ENCODE measurements around the gene MARCHF7.
"Not testable (repeated sequence)": the region's sequence is repeated elsewhere in the genome, so short reads cannot be mapped to it uniquely, and the experiment has no call there.

MARCHF7 gene

DNA sequence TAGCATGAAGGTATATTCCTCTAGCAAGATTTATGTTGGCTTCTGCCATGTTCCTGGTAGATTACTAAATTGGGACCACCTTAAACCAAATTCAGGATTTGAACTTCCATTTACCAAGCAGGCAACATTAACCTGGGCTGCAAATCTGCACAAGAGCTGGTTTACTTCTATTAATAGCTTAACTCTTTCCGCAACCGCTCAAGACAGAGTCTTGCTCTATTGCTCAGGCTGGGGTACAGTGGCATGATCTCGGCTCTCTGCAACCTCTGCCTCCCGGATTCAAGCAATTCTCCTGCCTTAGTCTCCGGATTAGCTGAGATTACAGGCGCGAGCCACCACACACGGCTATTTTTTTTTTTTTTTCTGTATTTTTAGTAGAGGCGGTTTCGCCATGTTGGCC, 8.4 kb downstream of the MARCHF7 start:
- DNase-seq: no peak

DNA sequence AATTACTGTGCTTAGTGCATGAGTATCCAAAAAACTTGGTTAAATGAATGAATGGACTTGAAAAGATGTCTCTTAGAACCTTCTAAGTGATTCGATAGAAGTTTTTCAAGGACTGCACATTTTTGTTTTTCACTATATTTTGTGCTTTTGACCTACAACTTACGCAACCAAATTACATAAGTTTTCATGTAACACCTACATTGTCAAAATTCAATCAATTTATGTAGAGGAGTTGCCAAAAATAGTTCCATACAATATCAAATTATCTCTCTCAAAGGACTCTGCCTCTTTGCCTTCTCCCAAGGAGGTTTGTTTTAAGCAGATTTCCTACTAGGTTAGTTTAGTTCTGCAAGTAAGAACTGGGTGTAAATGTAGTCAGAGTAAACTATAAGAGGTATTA, 10.3 kb downstream of the MARCHF7 start:
- DNase-seq: no peak

DNA sequence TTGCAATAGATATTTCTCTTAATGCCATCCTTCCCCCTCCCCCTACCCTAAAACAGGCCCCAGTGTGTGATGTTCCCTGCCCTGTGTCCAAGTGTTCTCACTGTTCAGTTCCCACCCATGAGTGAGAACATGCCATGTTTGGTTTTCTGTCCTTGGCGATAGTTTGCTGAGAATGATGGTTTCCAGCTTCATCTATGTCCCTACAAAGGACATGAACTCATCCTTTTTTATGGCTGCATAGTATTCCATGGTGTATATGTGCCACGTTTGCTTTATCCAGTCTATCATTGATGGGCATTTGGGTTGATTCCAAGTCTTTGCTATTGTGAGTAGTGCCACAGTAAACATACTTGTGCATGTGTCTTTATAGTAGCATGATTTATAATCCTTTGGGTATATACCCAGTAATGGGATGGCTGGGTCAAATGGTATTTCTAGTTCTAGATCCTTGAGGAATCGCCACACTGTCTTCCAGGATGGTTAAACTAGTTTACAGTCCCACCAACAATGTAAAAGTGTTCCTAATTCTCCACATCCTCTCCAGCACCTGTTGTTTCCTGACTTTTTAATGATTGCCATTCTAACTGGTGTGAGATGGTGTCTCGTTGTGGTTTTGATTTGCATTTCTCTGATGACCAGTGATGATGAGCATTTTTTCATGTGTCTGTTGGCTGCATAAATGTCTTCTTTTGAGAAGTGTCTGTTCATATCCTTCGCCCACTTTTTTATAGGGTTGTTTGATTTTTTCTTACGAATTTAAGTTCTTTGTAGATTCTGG, 12.7 kb downstream of the MARCHF7 start:
- DNase-seq: not testable (repeated sequence)

DNA sequence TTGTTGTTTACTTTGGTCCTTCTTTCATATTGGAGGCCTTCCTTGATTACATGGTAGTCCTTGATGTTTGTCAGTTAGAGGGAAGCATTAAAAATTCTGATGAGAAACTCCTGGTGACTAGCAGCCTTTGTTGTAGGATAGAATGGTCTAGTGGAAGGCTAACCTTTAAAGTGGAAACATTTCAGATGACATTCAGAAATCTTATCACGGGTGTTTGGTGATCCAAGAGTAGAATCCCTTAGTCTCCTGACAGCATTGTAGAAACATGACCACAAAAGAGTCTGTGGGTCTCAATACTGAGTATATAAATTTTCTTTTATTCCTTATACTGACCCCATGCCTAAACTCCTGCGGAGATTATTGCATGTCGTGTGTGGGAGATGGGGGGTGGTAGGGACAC, 13.4 kb downstream of the MARCHF7 start:
- no peak for DNase-seq

DNA sequence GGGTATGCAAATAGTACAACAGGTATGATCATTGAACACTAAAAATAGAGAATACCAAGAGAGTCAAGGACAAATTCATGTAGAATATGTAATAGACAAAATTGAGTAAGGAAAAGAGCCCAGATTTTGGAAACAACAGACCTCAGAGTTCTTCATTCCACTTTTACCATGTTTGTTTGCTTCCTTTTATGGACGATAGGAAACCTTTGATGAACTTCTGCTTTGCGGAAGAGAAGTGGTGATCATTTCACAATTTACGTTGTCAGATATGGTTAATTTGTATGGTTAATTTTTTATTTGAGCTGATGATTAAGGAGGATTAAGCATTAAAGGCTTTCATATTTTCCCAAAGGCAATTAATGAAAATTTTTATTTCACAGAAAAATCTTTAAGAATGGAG, 16.3 kb downstream of the MARCHF7 start:
- no peak for DNase-seq

DNA sequence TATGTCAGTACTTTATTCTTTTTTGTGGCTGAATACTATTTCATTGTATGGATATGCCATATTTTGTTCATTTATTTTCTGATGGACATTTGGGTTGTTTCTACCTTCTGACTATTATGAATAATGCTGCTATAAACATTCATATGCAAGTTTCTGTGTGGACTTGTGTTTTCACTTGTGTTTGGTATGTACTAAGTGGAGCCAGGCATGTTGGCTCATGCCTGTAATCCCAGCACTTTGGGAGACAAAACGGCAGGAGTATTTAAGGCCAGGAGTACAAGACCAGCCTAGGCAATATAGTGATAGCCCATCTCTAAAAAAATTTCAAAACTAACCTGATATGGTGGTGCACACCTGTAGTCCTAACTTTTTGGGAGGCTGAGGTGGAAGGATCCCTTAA, 23.3 kb downstream of the MARCHF7 start:
- DNase-seq: no peak

DNA sequence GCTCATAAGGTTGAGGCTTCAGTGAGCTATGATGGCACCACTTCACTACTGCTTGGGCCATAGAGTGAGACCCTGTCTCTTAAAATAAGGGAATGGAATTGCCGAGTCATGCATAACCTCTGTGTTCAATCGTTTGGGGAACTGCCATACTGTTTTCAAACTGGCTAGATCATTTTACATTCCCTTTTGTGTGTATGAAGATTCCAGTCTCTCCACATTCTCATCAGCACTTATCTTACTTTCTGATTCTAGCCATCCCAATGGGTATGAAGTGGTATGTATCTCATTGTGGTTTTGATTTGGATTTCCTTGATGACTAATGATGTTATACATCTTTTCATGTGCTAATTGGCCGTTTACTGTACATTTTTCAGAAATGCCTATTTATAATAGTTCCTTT, 23.7 kb downstream of the MARCHF7 start:
- peak; percentile 66 for DNase-seq

DNA sequence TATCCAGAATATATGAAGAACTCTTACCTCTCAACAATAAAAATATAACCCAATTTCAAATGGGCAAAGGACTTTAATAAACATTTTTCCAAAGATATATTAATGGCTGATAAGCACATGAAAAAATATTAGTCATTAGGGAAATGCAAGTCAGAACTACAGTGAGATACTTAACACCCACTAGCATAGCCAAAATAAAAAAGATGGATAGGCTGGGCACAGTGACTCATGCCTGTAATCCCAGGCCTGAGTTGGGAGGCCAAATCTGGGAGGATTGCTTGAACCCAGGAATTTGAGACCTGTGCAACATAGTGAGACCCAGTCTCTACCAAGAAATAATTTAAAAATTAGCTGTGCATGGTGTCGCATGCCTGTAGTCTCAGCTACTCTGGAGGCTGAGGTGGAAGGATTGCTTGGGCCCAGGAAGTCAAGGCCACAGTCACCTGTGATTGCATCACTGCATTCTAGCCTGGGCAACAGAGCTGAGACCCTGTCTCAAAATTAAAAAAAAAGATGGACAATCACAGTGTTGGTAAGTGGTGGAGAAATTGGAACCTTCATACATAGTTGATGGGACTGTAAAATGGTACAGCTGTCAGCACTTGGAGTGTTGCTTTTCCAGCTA, 25.1 kb downstream of the MARCHF7 start:
- DNase-seq: peak; percentile 17

DNA sequence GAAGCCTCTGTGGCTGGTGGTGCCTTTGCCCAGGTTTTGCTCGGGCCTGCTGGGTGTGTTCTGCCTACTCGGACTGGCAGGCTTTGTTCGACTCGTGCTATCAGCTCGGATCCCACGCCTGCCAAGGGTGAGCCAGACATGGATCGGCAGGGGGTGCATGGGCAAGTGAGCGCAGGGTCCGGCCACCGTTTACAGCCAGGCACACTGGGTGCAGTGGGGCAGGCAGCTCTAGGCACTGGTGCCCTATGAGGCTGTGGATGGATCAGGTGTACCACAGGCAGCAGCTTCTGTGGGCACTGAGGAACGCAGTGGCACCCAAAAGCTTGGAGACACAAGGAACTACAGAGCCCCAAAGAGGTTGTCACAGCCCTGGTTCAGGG, 25.6 kb downstream of the MARCHF7 start:
- no peak for DNase-seq

DNA sequence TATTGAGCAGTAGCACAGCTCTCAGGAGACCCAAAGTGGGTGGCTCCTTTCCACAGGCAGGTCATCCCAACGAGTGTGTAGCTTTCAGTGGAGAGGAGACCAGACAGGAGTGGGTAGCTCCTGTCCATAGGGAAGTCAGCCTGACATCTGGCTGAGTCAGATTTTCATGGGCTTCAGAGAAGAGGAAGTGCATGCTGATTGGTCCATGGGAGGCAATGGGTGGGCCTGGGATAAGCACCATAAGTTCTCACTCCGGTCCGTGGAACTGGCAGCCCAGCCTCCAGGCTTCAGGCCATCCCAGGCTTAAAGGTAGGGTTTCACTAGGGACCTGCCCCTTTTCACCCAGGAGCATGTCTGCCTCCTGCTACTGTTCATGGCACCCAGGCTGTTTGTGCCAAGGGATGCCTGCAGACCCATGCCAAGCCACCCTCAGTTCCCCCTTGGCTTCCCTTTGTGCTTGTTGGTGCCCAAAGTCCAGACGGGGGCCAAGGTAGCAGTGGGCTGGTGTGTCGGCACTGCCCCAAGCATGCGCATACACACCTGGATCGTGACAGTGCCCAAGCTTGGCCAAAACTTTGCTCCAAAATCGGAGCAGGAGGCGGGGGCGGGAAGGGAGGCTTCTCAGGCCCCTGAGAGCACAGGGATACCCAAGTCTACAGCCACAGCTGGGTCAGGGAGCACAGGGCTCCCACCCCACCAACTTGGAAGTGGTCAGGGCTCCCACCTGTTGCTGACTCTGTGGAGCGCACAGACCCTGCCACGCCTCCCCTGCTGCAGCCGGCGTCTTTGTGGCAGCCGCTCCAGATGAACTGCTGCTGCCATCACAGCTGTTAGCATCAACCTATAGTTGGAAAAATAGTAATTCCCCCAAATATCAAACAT, 26.4 kb downstream of the MARCHF7 start:
- DNase-seq: no peak

DNA sequence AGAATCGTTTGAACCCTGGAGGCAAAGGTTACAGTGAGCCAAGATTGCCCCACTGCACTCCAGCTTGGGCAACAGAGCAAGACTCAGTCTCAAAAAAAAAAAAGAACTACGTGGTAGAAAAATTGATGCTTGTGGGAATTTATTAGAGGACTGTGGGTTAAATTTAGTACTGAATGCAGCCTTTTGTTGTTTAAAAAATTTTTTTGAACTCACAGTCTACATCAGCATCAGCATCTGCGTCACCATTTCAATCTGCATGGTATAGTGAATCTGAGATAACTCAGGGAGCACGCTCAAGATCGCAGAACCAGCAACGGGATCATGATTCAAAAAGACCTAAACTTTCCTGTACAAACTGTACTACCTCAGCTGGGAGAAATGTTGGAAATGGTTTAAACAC, 30.5 kb downstream of the MARCHF7 start:
- no peak for DNase-seq

DNA sequence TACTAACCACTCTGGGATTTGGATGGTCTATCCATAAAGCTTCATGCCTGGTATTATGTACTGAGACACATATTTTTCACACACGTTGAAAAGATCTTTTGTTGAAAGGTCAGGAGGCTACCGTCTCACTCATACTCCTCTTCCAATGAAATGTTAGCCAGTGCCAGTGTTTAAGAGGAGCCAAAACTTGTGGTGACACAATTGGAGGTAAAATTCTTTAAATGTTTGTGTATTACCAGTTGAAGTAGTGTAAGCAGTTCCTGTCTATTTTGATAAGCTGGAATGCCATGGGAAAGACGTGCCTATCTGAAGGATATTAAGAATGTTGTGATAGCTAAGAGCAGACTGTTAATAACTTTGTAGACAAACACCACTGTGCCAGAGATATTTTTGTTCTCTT, 32.1 kb downstream of the MARCHF7 start:
- DNase-seq: no peak

DNA sequence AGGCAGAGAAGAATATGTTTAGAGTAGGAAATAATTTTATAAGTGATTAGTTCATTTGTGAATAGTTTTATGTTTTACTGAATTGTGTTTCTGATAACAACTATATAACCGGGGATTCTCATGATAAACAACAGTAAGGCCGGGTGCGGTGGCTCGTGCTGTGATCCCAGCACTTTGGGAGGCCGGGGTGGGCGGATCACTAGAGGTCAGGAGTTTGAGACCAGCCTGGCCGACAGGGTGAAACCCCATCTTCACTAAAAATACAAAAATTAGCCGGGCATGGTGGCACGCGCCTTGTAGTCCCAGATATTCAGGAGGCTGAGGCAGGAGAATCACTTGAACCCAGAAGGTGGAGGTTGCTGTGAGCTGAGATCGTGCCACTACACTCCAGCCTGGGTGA, 32.9 kb downstream of the MARCHF7 start:
- not testable (repeated sequence) for DNase-seq

DNA sequence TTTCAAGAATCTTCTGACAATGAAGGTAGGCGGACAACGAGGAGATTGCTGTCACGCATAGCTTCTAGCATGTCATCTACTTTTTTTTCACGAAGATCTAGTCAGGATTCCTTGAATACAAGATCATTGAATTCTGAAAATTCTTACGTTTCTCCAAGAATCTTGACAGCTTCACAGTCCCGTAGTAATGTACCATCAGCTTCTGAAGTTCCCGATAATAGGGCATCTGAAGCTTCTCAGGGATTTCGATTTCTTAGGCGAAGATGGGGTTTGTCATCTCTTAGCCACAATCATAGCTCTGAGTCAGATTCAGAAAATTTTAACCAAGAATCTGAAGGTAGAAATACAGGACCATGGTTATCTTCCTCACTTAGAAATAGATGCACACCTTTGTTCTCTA, 35.8 kb downstream of the MARCHF7 start:
- DNase-seq: no peak

DNA sequence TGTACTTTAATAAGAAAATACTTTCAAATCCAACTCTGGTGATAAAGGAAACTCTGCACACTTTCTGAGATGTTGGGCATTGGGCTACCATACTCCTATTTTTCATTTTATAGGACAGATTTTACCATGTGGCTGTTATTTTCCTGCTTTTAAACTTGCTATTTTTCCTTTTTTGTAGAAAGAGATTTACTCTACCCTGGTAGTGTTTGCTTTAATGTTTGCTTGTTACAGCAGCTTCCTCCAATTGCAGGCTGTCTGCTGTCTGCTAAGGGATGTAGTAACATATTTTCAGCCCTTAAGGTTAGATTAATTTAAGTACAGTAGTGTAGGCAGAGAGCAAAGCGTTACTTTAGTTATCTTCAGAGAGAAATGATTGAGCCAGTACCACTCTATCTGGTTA, 38.6 kb downstream of the MARCHF7 start:
- DNase-seq: no peak

DNA sequence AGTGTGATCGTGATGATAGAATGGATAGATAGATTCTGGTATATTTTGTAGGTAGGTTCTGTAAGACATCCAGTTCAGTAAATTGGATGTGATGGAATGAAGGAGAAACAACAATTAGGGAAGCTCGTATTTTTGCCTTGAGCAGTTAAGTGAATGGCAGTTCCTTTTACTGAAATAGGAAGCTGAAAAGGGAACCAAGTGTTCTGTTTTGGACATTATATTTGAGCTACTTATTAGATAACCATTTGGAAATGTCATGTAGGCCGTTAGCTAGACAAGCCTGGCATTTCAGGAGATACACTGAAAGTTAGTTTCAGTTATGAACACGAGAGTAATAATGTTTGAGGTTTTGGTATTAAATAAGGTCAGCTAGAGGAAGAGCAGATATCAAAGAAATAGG, 41.5 kb downstream of the MARCHF7 start:
- DNase-seq: no peak

DNA sequence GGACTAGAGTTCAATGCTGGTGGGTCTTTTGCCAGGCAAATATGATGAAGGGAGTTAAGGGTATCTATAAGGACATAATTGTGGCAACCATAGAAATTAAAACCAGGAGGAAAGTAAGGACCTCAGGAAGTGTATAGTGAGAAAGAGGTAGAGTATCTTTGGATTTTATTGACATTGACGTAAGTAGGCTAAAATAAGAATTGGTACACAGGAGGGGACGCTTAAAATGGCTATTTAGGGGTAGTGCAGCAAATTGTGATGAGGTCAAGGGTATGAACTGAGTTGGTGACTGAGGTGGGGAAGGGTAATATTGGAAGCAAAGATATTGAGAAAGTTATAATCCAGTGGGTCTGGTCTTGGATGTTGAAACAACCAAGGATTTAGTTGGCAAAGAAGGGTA, 42.7 kb downstream of the MARCHF7 start:
- no peak for DNase-seq

DNA sequence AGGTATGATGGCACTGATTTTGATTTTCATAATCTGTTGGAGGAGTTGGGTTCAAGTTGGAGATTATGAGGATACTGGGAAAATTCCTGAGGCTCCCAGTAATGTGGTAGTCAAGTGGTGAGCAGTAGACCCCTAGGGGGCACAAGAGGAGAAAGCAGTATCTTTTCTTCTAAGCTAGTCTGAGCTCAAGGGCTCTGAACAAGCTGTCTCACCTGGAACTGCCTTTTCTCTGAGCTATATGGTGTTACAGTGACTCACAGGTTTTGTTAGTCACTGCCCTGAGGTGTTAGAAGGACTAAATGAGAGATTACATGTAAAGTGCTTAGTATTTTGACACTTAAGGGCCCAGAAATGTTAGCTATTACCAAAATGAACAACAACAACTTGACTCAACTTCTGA, 43.5 kb downstream of the MARCHF7 start:
- DNase-seq: peak; percentile 16

DNA sequence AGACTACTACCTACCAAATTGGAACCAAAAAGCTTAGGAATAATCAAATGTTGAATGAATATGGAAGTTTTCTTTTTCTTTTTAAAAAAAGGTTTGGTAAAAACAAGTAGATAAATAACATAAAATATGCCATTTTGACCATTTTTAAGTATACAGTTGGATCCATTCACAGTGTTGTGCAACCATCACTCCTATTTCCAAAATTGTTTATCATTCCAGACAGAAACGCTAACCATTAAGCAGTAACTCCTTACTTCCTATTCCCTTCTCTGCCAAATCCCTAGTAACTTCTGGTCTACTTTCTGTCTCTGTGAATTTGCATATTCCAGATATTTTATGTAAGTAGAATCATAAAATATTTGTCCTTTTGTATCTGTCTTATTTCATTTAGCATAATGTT, 45.9 kb downstream of the MARCHF7 start:
- no peak for DNase-seq

DNA sequence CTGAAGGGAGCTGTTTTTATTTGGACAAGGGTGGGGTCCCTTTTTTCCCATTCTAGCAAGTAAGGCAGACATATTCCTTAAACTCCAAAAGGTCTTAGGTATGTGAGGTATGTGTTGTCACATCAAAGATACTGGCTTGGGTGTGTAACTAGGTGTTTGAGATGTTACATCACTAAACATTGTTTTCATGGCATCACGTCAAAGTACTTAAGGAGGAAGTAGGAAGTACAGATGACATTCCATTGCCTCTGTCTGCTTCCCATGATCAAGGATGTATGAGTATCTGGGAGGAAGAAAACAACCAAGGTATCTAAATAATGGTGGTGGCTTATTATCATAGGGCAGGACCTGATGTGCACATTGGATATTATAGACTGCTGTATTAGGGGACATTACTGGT, 46.4 kb downstream of the MARCHF7 start:
- DNase-seq: no peak

DNA sequence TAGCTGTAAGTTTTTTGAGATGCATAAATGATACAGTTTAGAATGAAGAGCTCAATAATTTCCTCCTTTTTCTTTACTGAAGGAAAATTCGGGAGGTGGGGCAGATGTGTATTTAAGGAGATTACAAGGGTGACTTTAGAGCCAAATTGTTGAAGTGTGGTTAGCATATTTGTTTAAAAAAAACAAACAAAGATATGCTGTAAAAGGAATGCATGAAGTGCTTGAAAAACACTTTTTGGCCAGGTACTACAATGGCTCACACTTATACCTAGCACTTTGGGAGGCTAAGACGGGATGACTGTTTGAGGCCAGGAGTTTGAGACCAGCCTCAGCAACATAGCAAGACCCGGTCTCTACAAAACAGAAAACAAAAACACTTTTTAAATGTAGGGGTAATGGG, 47.3 kb downstream of the MARCHF7 start:
- DNase-seq: no peak

DNA sequence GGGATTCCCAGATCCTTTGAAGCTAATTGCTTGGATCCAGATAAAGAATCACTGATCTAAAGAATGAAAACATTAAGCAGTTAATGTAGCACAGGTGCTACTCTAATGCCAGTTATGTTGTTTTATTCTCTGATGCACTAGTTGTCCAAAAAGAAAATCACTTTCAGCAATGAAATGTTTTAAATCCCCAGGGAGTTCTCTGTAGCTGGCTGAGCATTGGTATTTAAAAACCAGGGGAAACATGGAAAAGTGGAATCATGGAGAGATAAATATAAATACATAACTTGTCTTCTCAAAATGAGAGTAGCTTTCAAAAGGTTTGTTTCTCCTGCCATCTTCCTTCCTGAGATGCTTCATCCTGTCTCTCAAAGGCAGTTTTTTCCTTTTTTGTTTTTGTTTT, 48.0 kb downstream of the MARCHF7 start:
- no peak for DNase-seq

DNA sequence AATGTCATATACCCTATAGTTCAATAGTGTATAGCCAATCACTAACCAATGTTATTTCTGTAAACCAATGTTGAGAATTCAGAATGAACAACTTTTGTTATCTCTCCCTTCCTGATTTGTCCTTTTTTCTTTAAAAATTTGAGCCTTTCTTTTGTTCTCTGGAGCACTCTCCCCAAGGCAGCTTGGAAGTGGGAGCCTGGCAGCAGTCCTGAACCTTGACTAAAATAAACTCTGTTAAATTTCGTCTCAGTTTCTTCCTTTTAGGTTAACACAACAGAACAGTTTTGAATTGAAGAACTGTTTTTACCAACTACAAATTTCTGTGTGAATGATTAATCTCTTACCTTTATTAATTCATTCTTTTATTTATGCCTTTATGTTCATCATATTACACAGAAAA, 49.8 kb downstream of the MARCHF7 start:
- DNase-seq: no peak

All from fibroblast of skin of right quadriceps (primary cell).